GM19043 (cell line): ENCODE results near the gene C1orf159.

Experiments used
- ATAC-seq: cut with Tn5 transposase; IDR thresholded peaks from one replicate; pipeline ENCODE4 v1.9.1; 2021; ENCODE audit warnings: low read depth; ENCODE audit not compliant: unreplicated experiment

The C1orf159 gene

DNA sequence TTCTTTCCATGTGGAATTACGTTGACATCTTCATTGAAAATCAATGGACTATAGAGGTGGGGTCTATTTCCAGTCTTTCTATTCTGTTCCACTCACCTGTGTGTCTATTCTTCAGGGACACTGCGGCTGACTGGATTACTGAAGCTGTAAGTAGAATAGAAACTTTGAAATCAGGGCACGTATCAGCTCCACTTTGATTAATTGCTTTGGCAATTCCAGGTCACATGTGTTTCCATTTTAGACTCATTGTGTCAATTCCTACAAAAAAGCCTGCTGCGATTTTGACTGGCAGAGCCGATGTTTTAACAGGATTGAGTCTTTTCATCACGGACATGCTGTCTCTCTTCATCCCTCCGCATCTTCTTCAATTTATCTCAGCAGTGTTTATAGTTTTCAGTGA, 20.9 kb downstream of the C1orf159 start:
- no peak for ATAC-seq

DNA sequence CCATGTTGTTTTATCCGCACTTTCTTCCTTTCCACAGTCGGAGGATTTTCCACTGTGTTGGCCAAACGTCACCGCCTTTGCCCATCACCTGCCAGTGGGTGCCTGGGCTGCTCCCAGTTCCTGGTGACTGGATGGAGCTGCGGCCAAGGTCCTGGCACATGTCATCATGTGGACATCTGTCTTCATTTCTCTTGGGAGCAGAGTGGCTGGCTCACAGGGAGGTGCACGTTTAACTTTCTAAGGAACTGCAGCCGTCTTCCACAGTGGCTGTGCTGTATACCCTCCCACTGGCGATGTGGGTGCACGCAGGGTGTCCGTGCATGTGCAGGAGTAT, 22.3 kb downstream of the C1orf159 start:
- ATAC-seq: no peak

DNA sequence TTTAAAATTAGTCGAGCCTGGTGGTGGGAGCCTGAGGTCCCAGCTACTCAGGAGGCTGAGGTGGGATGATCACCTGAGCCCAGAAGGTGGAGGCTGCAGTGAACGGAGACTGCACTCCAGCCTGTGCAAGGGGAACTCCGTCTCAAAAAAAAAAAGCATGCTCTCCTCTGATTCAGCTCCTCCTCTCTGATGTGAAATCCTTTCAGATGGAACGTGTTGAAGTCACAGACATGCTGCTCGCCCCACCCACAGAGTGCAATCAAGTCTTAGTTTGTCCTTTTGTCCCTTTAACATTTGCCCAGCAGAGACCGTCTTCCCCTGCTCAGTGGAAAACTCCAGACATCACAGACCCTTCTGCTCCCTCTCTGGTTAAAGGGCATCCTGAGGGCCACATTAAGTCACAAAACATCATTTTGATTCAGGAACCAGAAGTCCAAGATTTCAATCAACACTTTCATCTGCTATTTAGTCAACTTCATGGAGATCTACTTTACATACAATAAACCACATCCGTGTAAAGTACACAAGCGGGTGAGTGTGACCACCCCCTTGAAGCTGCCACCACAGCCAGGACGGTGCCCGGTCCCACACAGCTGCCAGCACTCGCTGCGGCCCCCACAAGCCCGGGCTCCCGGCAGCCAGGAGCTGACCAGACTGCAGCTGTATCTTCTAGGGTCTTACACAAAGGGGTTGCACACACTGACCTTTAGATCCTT, 22.8 kb downstream of the C1orf159 start:
- ATAC-seq: no peak

DNA sequence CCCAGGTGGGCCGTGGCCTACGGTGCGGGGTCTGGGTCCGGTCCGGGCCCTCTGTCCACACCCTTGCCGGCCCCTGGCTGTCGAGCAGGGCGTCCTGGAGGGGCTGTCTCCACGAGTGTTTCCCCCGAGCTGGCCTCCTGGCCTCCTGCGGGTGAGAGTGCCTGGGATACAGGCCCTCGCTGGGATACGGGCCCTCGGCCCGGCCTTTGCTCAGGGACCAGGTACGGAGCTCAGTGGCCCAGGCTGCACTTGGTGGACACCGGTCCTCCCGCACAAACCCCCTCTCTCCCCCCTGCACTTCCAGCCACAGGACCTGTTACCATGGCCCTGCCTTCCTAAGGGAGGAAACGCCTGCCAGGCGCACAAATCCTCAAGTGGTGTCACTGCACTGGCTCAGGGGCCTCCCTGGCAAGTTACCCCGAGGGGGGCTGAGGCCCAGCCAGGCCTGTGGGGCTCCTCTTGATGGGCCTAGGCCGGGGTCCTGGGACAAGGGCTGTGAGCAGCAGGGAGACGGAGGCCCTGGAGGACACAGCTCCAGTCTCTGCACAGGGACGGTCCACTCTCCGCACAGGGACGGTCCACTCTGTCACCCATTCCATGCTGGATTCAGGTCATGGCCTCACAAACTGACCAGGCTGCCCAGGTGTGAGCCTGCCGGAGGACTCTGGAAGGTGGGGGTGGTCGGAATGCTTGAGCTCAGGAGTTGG, 23.6 kb downstream of the C1orf159 start:
- no peak for ATAC-seq

DNA sequence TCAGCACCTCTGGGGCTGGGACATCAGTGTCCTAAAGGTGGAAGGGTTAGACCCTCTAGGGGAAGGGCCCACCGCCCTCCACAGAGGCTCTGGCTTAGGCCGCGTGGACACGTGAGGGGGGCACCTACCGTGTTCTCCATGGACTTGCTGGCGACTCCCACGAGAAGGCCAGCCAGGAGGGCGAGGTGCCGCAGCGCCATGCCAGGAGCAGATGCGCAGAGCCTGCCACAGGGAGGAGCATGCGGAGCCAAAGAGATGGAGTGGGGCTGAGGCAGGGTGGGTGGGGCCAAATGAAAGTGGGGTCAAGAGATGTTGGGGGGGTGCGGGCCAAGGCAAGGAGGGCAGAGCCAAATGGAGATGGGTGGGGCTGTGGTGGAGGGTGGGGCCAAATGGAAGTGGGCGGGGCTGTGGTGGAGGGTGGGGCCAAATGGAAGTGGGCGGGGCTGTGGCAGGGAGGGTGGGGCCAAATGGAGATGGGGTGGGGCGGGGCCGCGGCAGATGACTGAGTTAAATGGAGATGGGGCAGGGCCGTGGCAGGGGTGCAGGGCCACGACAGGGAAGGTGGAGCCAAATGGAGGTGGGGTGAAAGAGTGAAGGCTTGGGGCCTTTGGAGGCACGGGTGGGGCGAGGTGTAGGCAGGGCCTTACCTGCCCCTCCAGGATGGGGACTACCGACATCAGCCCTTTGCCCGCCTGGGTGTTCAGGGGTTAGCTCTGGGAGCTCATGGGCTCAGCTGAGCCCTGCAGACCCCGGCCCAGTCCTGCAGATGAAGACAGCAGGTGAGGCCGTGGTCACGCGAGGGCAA, 24.3 kb downstream of the C1orf159 start:
- ATAC-seq: no peak

DNA sequence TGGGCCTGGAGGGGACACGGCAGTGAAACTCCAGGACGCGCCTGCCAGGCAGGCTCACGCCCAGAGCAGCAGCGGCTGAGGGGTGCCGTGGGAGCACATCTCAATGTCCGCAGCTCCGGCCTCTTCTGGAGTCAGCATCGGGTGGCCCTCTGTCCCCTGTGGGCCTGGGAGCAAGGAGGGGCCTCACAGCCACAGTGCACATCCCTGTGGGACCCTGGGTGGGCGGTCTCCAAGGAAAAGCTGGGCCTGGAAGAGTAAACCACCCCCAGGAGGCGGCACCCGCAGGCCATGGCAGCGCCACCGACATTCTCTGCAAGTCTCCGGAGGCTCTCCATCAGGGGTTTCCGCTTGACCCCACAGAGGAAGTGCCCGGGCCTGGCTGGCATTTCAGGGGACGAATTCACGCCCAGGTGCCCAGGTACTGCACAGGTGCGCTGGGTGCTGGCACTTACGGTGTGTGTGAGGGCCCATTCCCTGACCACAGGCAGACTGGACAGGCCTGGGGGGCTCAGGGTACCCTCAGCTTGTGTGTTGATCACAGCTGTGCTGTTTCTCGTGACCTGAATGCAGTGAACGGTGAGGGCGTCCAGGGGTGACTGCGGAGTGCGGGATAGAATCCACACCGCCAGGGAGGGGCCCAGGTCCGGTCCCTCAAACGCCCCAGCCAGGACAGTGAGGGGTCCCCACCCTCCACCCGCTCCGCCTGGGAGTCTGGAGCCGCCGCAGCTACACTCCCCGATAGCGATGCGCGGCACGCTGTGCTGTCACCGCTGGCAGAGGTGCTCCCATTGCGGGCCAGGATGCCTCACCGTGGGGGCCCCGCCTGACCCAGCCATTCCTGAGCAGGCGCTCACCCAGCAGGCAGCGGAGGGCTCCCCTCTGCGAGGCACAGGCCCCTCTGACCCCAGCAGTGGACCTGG, 25.2 kb downstream of the C1orf159 start:
- ATAC-seq: no peak

DNA sequence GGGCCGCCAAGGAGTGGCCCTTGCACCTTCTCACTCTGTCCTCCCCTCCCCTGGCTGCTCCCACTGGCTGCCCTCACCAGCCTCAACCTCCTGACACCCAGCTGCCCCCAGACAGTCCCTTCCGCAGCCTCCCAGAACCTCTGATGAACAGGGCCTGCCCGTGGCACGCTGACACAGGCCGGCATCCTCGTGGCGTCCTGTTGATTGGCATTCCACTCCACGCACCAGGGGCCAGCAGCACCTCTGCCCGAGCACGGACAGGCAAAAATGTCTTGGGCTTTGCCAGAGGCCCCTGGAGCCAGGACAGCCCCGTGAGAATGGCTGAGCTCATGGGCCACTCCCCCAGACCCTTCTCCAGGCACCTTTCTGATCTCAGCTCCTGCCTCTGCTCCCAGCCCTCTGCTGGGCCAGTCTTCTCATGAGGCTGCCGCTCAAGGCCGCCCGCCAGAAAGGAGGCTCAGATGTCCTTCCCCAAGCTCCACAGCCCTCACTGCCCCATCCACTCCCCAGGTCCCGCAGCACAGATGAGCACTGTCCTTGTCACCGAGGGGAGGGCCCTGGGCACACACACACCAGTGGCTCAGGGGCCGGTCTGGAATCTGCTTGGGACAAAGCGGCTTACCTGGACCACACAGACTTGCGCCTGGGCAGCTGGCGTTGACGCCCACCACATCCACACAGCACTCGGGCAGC, 26.0 kb downstream of the C1orf159 start:
- no peak for ATAC-seq

DNA sequence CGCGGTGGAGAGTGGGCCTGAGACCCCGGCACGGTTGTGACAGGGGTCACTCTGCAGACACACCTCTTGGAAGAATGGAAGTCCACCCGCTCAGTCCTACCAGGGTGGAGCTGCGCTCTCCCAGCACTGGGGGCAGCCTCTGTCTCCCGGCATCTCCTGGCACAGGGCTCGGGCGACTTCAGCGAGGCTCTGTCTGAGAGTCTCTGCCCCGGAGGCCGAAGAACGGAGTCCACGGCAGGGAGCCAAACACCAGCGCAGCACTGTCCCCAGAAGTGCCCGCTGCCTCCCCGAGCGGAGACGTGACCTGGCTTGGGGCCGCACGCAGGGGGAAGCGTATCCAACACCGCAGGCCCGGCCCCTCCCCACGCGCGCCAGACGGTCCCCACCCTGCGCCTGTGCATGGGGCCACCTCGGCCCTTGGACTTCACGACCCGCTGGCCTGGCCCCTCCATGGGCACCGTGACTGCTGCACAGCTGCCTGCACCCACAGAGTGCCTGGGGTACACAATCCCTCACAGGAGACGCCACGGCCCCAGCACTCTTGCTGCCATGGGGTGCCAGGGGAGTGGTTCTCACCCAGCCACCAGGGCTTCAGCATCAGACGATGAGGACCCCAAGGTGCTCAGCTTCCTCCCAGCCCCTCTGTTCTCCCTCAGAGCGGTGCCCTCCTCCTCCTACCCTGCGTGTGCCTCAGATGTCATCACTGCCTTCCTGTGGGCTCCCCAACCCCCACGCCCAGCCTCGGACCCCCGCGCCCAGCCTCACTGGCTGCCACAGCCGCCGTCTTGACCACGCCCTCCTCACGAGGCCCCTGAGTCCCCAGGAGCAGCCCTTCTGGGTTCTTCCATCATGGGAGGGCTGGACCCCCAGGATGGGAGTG, 26.8 kb downstream of the C1orf159 start:
- no peak for ATAC-seq

DNA sequence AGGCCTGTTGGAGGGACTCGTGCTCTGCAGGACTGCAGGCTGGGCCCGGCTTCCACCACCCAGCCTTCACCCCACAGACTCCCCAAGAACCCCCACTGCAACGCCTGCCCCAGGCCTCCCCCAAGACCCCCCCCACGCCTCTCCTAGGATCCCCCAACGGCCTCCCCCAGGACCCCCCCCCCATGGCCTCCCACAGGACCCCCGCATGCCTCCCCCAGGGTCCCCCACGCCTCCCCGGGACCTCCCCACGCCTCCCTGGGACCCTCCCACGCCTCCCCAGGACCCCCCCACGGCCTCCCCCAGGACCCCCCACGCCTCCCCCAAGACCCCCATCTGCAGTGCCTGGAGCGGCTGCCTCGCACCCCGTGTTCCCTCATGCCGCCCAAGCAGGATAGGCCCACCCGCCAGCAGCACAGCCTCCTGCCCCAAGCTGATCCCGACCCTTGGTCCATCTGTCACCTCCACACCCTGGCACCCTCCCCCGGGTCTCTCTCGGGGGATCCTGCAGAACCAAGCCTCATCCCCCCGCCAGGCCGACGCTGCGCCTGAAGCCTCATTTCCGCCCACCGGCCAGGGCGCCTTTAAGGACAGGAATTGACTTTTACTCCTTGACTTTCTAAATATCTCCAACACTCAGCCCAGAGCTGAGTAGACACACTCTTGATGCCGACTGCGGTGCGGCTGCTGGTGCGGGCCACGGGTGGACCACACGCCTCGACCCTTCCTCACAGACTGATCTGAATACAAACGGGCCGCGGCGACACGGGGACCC, 27.7 kb downstream of the C1orf159 start:
- no peak for ATAC-seq

DNA sequence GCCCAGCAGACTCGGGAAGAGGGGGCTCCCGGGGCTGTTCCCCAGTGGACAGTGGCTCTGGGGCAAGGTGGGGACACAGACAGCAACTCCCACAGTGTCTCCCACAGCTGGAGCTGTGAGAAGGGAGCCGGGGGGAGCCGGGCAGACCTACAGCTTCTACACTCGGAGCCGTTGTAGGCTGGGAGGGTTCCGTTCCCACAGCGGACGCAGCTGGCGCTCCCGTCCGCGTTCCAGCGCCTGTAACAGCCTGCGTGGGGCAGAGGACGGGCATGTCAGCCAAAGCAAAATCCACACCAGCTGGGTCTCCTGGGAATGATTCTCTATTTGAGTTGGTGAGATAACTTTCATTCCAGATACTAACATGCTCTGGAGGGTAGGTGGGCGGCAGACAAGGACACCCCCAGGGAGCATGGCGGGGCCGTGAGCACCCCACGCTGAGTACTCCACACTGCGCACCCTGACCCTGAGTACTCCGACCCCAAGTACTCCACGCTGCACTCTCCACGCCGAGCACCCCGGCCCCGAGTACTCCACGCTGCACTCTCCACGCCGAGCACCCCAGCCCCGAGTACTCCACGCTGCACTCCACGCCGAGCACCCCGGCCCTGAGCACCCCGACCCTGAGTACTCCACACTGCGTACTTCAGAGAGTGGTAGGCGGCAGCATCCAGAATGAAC, 28.4 kb downstream of the C1orf159 start:
- ATAC-seq: no peak

DNA sequence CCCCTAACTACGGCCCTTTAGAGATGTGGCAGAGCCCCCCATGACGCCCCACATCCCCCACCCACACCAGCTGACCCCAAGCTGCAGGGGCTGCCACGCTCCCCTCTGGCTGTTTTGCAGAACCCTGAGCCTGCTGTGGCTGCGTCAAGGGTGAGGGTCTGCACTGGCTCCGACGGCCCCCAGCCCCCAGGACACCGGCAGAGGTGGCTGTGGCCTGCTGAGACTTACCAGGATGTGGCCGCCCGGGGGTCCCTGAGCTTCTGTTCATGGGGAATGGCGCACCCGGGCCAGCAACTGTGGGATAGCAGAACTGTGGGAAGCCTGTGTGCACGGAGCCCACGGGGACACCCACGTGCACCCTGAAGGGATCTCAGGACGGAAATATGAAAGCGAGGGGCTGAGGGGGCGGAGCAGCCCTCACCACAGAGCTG, 29.0 kb downstream of the C1orf159 start:
- no peak for ATAC-seq

DNA sequence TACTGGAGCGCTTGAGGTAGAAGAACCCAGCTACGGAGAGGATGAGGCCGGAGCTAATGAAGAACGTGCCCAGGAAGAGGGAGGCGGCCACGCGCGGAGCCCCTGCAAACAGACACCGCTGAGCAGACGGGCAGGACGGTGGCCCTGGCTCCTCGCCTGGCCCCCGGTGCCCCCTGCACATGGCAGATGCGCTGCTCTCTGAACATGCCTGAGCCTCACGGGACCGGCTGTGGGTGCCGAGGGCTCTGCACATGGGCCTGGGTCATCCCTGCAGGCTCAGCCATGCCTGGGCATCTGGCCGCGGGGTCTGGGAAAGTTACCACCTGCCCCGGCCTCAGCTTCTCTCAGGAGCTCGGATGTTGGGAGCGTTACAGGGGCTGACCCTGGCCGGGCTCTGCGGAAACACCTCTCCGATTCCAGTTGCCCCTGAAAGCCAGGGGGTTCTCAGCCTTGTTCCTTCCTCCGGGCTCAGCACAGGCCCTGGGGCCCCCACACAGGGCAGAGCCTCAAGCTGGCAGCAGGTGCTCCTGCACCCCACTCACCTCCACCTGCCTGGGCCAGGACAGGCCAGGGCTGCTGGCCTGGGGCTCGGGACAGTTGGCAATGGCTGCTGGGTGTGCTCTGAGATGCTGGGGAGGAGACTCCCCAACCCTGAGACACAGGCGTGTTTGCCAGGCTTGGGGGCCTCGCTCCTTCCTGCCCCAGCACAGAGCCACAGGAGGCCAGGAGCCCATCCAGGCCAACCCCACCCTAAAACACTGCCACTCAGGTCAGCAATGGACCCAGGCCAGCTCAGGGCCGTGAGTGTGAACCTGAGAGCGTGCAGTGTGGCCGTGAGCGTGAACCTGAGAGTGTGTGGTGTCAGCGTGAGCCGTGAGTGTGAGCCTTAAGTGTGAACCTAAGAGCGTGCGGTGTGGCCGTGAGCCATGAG, 29.7 kb downstream of the C1orf159 start:
- ATAC-seq: no peak

DNA sequence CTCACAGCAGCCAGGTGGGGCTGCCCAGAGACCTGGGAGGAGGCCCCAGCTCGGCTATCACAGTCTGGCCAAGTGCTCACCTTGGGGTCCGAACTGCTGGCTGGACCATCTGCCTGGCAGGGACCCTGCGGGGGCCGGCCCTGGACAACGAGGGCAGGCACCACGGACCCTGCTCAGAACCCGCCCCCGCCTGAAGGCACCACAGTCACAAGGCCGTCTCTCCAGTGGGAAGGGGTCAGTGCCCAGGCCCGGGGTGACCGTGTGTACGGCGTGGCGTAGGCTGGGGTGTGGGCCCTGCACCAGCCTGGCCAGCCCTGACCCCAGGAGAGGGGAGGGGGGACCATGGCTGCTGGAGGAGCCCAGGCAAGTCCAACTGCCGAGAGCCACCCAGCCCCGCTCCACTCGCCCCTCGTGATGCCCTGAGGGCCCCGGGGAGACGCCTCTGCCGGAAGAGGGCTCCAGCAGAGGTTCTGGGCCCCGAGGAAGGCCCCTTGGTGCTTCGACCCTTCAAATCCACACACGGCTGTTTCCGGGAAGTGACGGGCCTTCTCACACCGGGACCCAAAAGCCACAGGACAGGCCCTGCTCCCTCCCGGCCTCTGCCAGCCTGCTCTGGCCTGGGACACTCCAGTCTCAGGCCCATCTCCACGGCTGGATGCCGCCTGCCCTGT, 30.6 kb downstream of the C1orf159 start:
- no peak for ATAC-seq

DNA sequence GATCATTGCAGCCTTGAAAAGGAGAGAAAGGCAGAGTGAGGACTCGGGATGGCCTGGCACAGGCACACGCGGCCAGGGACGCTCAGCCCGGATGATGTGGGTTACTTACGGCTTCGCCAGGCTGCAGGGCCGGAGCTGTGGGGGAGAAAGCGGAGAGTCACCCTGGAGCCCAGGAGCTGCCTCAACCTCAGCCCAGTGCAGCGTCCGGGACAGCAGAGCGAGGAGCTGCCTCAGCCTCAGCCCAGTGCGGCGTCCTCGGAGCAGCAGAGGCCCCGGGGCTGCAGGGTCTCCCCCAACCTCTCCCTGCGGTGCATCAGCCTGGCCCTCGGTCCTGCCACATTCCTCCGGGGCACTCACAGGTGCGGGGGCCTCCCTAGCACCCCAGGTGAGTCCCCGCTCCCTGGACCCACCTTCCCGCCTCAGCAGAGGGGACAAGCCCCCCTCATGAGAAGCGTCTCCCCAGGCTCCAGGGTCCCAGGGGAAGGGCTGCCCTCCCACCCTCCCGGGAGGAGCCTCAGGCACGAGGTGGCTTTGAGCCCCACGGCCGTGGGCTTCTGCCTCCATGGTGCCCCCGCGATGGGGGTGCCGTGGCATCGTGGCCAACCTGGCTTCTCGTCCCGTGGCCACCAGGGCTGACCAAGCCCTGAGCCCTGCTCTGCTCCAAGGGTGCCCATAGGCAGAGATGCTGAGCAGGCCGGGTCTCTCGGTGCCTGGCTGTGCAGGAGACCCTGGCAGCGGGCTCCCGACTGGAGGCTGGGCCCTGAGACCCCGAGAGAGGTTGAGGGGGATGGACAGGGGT, 31.3 kb downstream of the C1orf159 start:
- ATAC-seq: no peak
